ENCODE results near the gene PCGF1. TPM values are rescaled to one million over a fixed set of nuclear protein-coding genes. Genes with fewer than 3 reads are reported as not detected.

The PCGF1 gene
- total and polyA plus RNA-seq, 9 of the 15 experiments (the other 6 are each of a cell fraction or from before 2014, with no cell fraction given), result 20.3 to 45.7 (median 29.3) TPM

GRCh38 chr2:74501335-74502071 lies 6.0 kb downstream of the PCGF1 start:
- Histone ChIP-seq H3K4me1 (replicated peaks in 1 of 2; ENCODE audit: control insufficient read depth in 2 of 2, insufficient read depth in 2 of 2, low read length in 2 of 2) (peaks cover 29 to 63% of the 10 kb centered on the region in 2 experiments; a peak in 4 of 5 replicates), H3K27ac (ENCODE audit: extremely low read depth, low read depth, low read length) (peak overlapping the region; percentile 8; the same call in 1 of the 3 replicates), H3K4me3 (peak overlapping the region; percentile 40), H2AFZ (ENCODE audit: low read depth, low read length) (no peak overlapping the region), H3K9me1 (ENCODE audit: control insufficient read depth, insufficient read depth, low read length) (no peaks in the 10 kb centered on the region), H3K9me3 (replicated peaks; ENCODE audit: control insufficient read depth, insufficient read depth, low read depth, low read length) (no peaks in the 10 kb centered on the region), H3K36me3 (ENCODE audit: control insufficient read depth, insufficient read depth, low read length) (peaks cover 13% of the 10 kb centered on the region; the same call in 2 of the 3 replicates), H4K20me1 (replicated peaks; ENCODE audit: control insufficient read depth, insufficient read depth, low read length) (no peaks in the 10 kb centered on the region), H3K27me3 (ENCODE audit: control insufficient read depth in 2 of 2, insufficient read depth in 2 of 2, low read length in 2 of 2) (no peaks in the 10 kb centered on the region), H3K9ac (ENCODE audit: insufficient read depth in 1 of 2, low read depth in 2 of 2, low read length in 2 of 2) (peak overlapping the region in 1 of 2 experiments; percentile 94; a peak in 1 of 4 replicates), H3K79me2 (ENCODE audit: control insufficient read depth, insufficient read depth, low read length) (peaks cover 38% of the 10 kb centered on the region), H3K4me2 (ENCODE audit: insufficient read depth, low read length) (peak overlapping the region; percentile 95)
- intact Hi-C loops (cut with micrococcal nuclease) (loop anchor here (5.0 kb wide), 1 partner anchor 71 kb away; no protein-coding TSS in a partner anchor), in situ Hi-C loops (cut with MboI) (no loop called here)
- ChIA-PET CTCF (ENCODE audit: low intra/inter-chr PET ratio) (no interaction called here), POLR2A (interaction anchor here (0.5 to 2.4 kb wide), 9 partner anchors 8 to 303 kb away, joined by 3 to 13 read pairs (median 4); partner anchors contain the start of genes AUP1 and HTRA2)
- no peak for ATAC-seq
- peak; percentile 19 for FAIRE-seq
- peak; percentile 31 to 60 (median 44) for DNase-seq (ENCODE audit: extremely low read depth in 1 of 4, low spot score in 3 of 4)
- BruUV-seq (replicated peaks), result no TSS peak
- WGBS (ENCODE audit: insufficient coverage, low coverage, missing lambda C conversion rate), result 16% methylated on average over 17 of the region's 18 CpGs
- TF ChIP-seq PKNOX1 (IDR thresholded peaks at IDR 0.05) (0 out of 2 replicates have a peak, but pooled peaks have one; percentile 25), REST (IDR thresholded peaks at IDR 0.05; ENCODE audit: borderline replicate concordance) (peak; percentile 66), REST (CRISPR knock-in tag; IDR thresholded peaks at IDR 0.05; ENCODE audit: low read depth) (no peak), CC2D1A (IDR thresholded peaks at IDR 0.05) (no peak), XRCC5 (IDR thresholded peaks at IDR 0.05; ENCODE audit: low read depth, low read length) (peak; percentile 12; the same call in 1 of the 2 replicates), PBX2 (CRISPR knock-in tag; IDR thresholded peaks at IDR 0.05; ENCODE audit: low read depth) (no peak), PBX2 (tag; conservative IDR thresholded peaks at IDR 0.05; ENCODE audit: low read depth) (peak; percentile 53; the same call in 1 of the 2 replicates), ZBTB7A (IDR thresholded peaks at IDR 0.05; ENCODE audit: borderline replicate concordance, control insufficient read depth, low read depth, low read length) (0 out of 2 replicates have a peak, but pooled peaks have one; percentile 9), PURB (CRISPR knock-in tag; IDR thresholded peaks at IDR 0.05; ENCODE audit: low read depth) (no peak)

Data from K562 (cell line).